Daoy (cell line): ENCODE data around the gene RAMAC. TPM values are rescaled to one million over a fixed set of nuclear protein-coding genes. Genes with fewer than 3 reads are reported as not detected.
"Not testable (repeated sequence)": the region's sequence is repeated elsewhere in the genome, so short reads cannot be mapped to it uniquely, and the experiment has no call there.

Experiments used
- DNase-seq: peaks from one replicate; pipeline ENCODE4 v3.0.0-alpha.2; 2015; ENCODE audit warnings: low read depth
- total RNA-seq: library from RNA; depleted of rRNA; stranded (reverse); fragments of >200 nt; shearing (Covaris generic); gene quantifications from 2 replicates; pipeline ENCODE4 v1.2.3, GENCODE V29; 2014; rRNA removed

Gene RAMAC
- total RNA-seq, 1 experiment from 2014 or later, result 63.6 TPM

GRCh38 chr15:83014205-83014653 is 28.2 kb downstream of the RAMAC start:
- no peak for DNase-seq

GRCh38 chr15:83015361-83015760 is 29.4 kb downstream of the RAMAC start:
- no peak for DNase-seq

GRCh38 chr15:83016906-83017305 is 30.9 kb downstream of the RAMAC start:
- no peak for DNase-seq

- DNase-seq, result no peak
Measured at GRCh38 chr15:83018436-83018835, 32.4 kb downstream of the RAMAC start.

GRCh38 chr15:83030021-83030420 is 44.0 kb downstream of the RAMAC start:
- DNase-seq, result no peak

DNA sequence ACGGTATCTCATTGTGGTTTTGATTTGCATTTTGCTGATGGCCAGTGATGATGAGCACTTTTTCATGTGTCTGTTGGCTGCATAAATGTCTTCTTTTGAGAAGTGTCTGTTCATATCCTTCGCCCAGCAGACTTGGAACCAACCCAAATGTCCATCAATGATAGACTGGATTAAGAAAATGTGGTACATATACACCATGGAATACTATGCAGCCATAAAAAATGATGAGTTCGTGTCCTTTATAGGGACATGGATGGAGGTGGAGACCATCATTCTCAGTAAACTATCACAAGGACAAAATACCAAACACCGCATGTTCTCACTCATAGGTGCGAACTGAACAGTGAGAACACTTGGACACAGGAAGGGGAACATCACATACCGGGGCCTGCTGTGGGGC is 45.2 kb downstream of the RAMAC start:
- not testable (repeated sequence) for DNase-seq

- DNase-seq, result no peak
Measured at GRCh38 chr15:83036253-83036652, 50.2 kb downstream of the RAMAC start.

DNA sequence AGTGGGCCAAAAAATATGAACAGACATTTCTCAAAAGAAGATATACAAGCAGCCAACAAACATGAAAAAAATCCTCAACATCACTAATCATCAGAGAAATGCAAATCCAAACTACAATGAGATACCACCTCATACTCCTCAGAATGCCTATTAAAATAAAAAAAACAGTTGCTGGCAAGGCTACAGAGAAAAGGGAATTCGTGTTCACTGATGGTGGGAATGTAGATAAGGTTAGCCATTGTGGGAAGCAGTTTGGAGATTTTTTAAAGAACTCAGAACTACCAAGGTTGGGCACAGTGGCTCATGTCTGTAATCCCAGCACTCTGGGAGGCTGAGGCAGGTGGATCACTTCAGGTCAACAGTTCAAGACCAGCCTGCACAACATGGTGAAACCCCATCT is 53.2 kb downstream of the RAMAC start:
- DNase-seq, result no peak

Other genes with a start within 250 kb of the RAMAC start
- not detected in 2 replicates for gene FSD2, start 180.1 kb upstream of the RAMAC start, total RNA-seq
- gene WHAMM, start 176.6 kb upstream of the RAMAC start, total RNA-seq, result 2.5 and 3.2 TPM in 2 replicates
- gene HOMER2, start 33.5 kb upstream of the RAMAC start, total RNA-seq, result 7.9 and 11.1 TPM in 2 replicates
- 14.6 and 22.2 TPM in 2 replicates for gene C15orf40, start 25.4 kb downstream of the RAMAC start, total RNA-seq
- gene BTBD1, start 81.0 kb downstream of the RAMAC start, total RNA-seq, result 91.9 and 102 TPM in 2 replicates
- gene TM6SF1, start 121.4 kb downstream of the RAMAC start, total RNA-seq, result 1.1 and 3.6 TPM in 2 replicates
- 134 and 146 TPM in 2 replicates for gene HDGFL3, start 221.6 kb downstream of the RAMAC start, total RNA-seq